Activated CD8-positive, alpha-beta memory T cell treated with anti-CD3 and anti-CD28 coated beads, Interleukin-2, amount 50 U/mL, for 4 hours (primary cell): ENCODE results near the gene YWHAE.
"Not testable (repeated sequence)": the region's sequence is repeated elsewhere in the genome, so short reads cannot be mapped to it uniquely, and the experiment has no call there.

Experiments
- DNase-seq: peaks from one replicate; pipeline ENCODE4 v3.0.0-alpha.2; 2020

YWHAE gene

GRCh38 chr17:1399679-1400512 lies at the start of gene YWHAE:
Gene YWHAE, minus strand, starts transcription at chr17:1400222. Its CDS starts 112 bp downstream, at chr17:1400110.
- DNase-seq, result peak; percentile 98

GRCh38 chr17:1449412-1449967 lies 49.5 kb upstream of the YWHAE start:
- no peak for DNase-seq

DNA sequence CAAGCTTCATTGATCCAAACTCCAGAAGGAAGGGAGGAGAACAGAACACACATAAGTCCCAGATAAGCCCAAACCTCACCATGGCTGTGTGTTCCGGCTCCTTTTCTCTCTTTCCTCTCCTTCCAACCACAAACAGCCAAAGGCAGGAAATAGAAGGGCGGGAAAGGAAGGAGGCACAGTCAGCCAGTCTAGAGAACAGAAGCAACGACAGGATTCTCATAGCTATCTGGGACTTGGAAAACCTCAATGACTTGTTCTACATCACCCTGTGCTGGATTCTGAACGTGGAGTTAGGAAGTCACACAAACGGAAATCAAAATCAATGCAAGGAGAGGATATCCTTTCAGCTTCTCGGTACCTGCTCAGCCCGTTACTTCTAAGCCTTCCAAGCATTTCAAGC lies 47.0 kb upstream of the YWHAE start:
- no peak for DNase-seq

DNA sequence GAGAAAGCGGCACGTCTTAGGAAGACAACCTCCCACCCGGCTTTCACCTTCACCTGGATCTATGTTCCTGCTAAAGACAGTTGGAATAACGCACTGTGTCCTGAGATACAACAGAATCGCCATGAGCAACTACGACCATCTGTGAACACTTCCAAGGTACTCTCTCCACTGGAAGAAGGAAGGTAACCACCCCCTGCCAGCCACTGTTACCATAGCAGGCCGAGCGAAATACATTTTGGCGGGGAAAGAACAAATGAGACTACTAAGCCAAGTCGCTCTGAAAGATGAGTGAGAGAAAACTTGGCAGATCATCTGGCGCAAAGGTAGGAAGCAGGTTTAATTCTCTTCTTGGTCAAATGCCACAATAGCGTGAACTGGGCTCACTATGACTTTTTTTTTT lies 46.2 kb upstream of the YWHAE start:
- DNase-seq, result no peak

- not testable (repeated sequence) for DNase-seq
Observed at GRCh38 chr17:1445695-1446094, 45.7 kb upstream of the YWHAE start.

DNA sequence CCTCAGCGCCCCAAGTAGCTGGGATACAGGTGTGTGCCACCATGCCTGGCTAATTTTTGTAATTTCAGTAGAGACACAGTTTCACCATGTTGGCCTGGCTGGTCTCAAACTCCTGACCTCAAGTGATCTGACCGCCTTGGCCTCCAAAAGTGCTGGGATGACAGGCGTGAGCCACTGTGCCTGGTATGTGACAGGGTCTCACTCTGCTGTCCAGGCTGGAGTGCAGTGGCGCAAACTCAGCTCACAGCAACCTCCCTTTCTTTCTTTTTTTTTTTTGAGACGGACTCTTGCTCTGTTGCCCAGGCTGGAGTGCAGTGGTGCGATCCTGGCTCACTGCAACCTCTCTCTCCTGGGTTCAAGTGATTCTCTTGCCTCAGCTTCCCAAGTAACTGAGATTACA lies 42.7 kb upstream of the YWHAE start:
- not testable (repeated sequence) for DNase-seq

- no peak for DNase-seq
Observed at GRCh38 chr17:1442187-1442586, 42.2 kb upstream of the YWHAE start.

DNA sequence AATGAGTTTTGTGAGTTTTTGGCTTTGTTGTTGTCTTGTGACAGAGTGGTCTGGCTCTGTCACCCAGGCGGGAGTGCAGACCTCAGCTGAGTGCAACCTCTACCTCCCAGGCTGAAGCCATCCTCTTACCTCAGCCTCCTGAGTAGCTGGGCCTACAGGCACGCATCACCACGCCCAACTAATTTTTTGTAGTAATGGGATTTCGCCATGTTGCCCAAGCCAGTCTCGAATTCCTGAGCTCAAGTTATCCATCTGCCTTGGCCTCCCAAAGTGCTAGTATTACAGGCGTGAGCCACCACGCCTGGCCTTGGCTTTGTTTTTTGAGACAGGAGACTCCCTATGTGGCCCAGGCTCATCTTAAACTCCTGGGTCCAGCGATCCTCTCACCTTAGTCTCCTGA lies 40.9 kb upstream of the YWHAE start:
- DNase-seq, result no peak

DNA sequence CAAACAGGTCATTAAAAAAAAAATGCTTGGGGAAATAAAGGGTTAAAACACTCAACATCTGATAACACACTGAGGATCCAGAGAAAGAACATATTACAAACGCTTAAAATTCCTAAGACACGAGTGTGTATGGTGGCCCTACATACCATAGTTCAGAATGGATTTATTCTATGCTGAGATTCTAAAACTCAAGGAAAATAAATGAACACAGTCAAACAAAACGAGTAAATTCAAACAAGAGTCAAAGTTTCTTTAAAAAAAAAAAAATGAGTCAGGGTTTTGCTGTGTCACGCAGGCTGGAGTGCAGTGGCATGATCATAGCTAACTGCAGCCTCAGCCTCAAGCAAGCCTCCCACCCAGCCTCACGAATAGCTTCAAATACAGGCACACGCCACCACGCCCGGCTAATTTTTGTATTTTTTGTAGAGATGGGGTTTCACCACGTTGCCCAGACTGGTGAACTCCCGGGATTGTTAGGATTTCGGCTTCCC lies 38.6 kb upstream of the YWHAE start:
- DNase-seq, result no peak

DNA sequence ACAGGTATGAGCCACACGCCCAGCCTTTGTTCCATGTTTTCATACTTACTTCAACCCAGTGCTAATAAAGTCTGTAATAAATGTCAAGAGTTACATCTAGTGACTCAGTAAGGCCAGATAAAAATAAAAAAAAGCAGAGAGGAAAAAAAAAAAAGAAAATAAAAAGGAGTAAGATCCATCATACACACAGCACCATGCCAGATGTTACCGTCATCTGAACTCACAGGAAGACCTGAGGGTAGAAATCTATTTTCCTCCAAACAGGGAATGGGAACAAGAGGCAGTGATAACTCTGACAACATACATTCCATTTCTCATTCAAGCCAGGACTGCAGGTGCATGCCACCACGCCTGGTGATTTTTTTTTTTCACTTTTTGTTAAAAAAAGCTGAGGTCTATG lies 35.3 kb upstream of the YWHAE start:
- DNase-seq, result no peak

- no peak for DNase-seq
Observed at GRCh38 chr17:1434150-1434549, 34.1 kb upstream of the YWHAE start.

- no peak for DNase-seq
Observed at GRCh38 chr17:1431631-1432104, 31.6 kb upstream of the YWHAE start.

GRCh38 chr17:1423456-1424135 lies 23.6 kb upstream of the YWHAE start:
- no peak for DNase-seq

GRCh38 chr17:1422885-1423284 lies 22.9 kb upstream of the YWHAE start:
- DNase-seq, result no peak

DNA sequence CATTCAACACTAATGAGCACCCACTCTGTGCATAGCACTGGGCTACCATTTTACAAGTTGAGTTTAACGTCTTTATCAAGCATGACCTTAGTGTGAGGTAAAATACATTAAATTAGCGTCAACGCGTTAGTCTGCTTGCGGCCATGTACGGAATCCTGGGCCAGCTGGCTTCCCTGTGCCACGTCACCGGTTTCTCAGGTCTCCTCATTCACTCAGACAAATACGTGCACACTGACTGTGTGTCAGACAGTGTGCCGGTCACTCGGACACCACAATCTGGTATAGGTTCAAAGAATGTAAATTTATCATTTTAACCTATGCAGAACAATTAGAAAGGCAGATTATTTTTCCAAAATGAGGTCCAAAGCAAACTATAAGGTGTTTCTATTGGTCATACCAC lies 21.4 kb upstream of the YWHAE start:
- DNase-seq, result no peak

GRCh38 chr17:1420981-1421380 lies 21.0 kb upstream of the YWHAE start:
- no peak for DNase-seq

DNA sequence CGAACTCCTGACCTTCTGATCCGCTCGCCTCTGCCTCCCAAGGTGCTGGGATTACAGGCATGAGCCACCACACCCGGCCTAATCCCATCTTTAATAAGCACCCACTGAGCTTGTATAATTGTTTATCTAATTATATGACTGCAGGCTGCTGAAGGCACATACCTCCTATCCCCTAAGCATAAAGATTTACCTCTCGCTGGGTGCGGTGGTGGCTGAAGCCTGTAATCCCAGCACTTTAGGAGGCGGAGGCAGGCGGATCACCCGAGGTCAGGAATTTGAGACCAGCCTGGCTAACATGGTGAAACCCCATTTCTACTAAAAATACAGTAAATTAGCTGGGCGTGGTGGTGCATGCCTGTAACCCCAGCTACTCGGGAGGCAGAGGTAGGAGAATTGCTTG lies 20.1 kb upstream of the YWHAE start:
- DNase-seq, result no peak

- DNase-seq, result not testable (repeated sequence)
Observed at GRCh38 chr17:1418476-1418875, 18.5 kb upstream of the YWHAE start.

- DNase-seq, result no peak
Observed at GRCh38 chr17:1416414-1416813, 16.4 kb upstream of the YWHAE start.

- DNase-seq, result no peak
Observed at GRCh38 chr17:1414634-1415033, 14.6 kb upstream of the YWHAE start.

DNA sequence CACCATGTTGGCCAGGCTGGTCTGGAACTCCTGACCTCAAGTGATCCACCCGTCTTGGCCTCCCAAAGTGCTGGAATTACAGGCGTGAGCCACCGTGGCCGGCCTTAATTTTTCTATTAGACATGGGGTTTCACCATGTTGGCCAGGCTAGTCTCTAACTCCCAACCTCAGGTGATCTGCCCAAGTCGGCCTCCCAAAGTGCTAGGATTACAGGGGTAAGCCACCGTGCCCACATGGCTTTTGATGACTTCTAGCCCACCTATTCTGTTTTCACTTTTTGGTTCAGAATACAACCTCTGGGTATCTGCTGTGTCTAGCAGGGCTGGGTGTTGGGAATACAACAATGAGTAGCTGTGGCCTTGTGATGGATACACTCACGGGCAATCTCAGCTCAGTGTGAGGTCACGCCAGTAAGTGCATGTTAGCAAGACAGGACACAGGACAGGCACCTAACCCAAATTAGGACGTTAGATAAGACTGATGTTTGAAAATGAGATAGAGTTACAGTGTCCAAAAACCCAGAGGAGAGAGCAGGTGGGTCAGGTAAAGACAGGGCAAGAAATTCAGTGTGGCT lies 14.1 kb upstream of the YWHAE start:
- no peak for DNase-seq

DNA sequence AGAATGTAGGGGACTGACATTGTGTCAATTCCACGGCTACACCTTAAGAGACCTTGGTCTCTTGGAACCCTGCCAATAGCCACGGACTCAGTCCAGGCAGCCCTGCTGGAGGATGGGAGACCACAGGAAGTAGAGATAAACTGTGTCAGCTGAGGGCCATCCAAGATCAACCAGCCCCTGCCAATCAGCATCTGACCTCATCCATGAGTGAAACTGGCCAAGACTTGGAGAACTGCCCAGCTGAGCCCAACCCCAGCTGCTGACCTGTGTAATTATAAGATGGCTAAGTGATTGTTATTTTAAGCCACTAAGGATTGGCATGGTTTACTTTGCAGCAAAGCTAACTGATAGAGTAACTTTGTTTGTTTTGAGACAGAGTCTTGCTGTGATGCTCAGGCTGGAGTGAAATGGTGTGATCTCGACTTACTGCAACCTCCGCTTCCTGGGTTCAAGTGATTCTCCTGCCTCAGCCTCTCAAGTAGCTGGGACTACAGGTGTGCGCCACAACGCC lies 13.3 kb upstream of the YWHAE start:
- no peak for DNase-seq
